Activated CD4-positive, alpha-beta memory T cell treated with anti-CD3 and anti-CD28 coated beads, Interleukin-2, amount 10 ng/mL, durations not matched to agents 7 days and 5 days (primary cell): ENCODE measurements around the gene PKM. TPM values are rescaled to one million over a fixed set of nuclear protein-coding genes. Genes with fewer than 3 reads are reported as not detected.
"Not testable (repeated sequence)": the region's sequence is repeated elsewhere in the genome, so short reads cannot be mapped to it uniquely, and the experiment has no call there.

Experiments
- CTCF ChIA-PET: fragments of 350-600 bp; sonication (Branson Sonifier 250); formaldehyde crosslinking; loops from one replicate; lab custom pipeline; 2021; ENCODE audit warnings: antibody characterized with exemption, inconsistent platforms; lab: Charles Lee
- POLR2A ChIA-PET: fragments of 350-600 bp; sonication (Branson Sonifier 250); formaldehyde crosslinking; loops from one replicate; lab custom pipeline; 2021; ENCODE audit warnings: antibody characterized with exemption; lab: Charles Lee
- DNase-seq: peaks from one replicate; pipeline ENCODE4 v3.0.0-alpha.2; 2020
- H3K27ac Mint-ChIP-seq: one replicate; pipeline ENCODE4 v1.8.0; 2021; ENCODE audit warnings: mild to moderate bottlenecking, mixed read lengths
- H3K27me3 Mint-ChIP-seq: one replicate; pipeline ENCODE4 v1.8.0; 2021; ENCODE audit warnings: mixed read lengths
- H3K36me3 Mint-ChIP-seq: one replicate; pipeline ENCODE4 v1.8.0; 2021; ENCODE audit warnings: low read depth, mixed read lengths
- H3K4me1 Mint-ChIP-seq: one replicate; pipeline ENCODE4 v1.8.0; 2021; ENCODE audit warnings: mixed read lengths
- H3K4me3 Mint-ChIP-seq: one replicate; pipeline ENCODE4 v1.8.0; 2021; ENCODE audit warnings: mild to moderate bottlenecking, mixed read lengths
- H3K9me3 Mint-ChIP-seq: one replicate; pipeline ENCODE4 v1.8.0; 2021; ENCODE audit warnings: mixed read lengths
- total RNA-seq, 2 experiments: library from RNA; stranded (reverse); gene quantifications; one replicate each; pipeline ENCODE4 v1.2.3, GENCODE V29; 2021

Gene PKM
- total RNA-seq, 2 experiments from 2014 or later = 1,064 to 1,081 TPM

DNA sequence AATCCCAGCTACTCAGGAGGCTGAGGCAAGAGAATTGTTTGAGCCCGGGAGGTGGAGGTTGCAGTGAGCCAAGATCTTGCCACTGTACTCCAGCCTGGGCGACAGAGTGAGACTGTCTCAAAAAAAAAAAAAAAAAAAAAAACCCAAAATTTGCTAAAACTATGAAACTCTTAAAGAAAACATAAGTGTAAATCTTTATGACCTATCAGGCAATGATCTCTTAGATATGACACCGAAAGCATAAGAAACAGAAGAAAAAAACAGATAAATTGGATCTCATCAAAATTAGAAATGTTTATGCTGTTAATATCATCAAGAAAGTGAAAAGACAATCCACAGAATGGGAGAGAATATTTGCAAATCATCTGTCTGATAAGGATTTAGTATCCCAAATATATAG is 48.7 kb downstream of the PKM start:
- Mint-ChIP-seq H3K36me3 (no peaks in the 10 kb centered on the region), H3K4me3 (no peak overlapping the region), H3K27me3 (peaks cover 33% of the 10 kb centered on the region), H3K9me3 (no peaks in the 10 kb centered on the region), H3K27ac (no peak overlapping the region), H3K4me1 (no peaks in the 10 kb centered on the region)
- no peak for DNase-seq
- CTCF ChIA-PET = interaction anchor here (1.5 kb wide), 1 partner anchor 18 kb away, joined by 3 read pairs; no protein-coding TSS in a partner anchor
- POLR2A ChIA-PET = no interaction called here

DNA sequence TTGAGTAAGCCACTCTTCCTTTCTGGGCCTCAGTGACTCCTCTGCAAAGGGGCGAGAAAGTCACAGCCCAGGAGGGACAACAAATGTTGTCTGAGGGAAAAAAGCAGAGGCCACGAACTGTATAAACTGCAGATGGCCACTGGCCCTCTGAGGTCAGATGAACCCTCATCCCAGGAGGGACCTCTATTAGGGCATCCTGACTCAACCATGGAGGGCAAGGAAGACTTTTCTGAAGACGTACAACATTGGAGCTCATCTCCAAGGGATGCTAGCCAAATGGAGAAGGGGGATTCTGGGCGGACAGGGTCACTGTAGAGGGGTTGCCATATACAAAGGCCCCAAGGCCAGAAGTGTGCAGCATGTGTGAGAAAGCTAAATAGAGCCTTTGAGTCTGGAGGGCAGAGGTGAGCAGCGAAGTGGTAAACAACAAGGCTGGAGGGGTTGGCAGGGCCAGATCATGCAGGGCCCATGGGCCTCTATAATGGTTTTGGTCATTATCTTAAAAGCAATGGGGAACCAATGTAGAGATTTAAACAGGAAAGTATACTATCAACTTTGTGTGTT is 50.1 kb downstream of the PKM start:
- Mint-ChIP-seq H3K36me3 (no peaks in the 10 kb centered on the region), H3K9me3 (no peaks in the 10 kb centered on the region), H3K27me3 (peaks cover 33% of the 10 kb centered on the region), H3K27ac (no peak overlapping the region), H3K4me3 (no peak overlapping the region), H3K4me1 (no peaks in the 10 kb centered on the region)
- DNase-seq = no peak
- ChIA-PET CTCF (interaction anchor here (1.5 kb wide), 1 partner anchor 16 kb away, joined by 3 read pairs; no protein-coding TSS in a partner anchor), POLR2A (no interaction called here)

DNA sequence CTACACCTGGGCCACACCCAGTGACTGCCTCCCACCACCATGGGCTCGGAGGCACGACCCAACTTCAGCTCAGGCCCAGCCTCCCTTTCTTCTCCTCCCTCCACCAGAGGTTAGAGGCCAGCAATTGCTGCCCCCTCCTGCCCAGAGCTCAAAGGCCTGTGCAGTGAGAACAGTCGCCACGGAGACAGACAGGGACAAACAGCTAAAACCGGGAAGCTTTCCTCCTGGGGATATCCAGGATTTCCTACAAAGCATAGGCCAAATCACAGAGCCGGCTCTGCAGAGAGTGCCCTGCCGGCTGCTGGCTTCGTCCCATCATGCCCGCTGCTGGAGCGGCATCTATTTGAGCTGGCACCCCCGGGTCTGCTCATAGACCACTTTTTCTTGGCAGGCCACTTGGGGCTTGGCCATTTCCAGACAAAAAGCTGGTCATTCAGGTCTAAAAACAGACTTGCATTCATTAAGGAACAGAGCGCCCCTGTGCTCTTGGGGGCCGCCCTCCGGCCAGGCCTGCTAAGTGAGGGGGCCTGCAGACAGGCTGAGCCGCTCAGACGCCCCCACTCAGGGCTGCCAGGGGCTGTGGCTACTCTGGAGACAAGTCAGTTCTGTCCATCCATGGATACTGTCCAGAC is 50.9 kb downstream of the PKM start:
- no peak overlapping the region for H3K27ac Mint-ChIP-seq
- no peaks in the 10 kb centered on the region for H3K9me3 Mint-ChIP-seq

DNA sequence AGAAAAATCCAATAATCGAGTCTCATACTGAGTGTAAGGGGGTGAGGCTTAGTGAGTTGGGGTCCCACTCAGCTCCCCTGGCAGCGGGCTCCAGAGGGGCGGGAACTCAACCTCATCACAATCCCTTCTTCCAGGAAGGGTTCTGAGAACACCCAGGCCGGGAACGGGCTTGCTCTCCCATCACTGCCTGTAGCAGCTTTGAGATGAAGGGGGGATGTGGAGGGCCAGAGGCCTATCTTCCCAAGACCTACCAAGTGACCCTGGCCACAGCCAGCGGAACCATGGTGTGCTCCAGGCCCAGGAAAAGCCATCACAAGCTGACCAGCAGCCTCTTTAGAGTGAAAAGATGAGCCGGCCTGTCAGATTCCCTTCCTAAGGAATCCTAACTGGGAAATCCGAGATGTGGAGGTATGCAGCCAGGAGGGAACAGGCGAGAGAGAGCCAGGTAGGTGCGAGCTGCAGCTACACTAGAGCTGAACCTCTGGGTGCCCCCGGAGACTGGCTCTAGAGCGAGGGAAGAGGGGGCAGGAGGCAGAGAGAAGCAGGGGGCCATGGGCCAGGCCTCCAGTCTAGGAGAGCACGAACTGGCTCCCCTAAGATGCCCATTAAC is 51.9 kb downstream of the PKM start:
- Mint-ChIP-seq H3K27ac (no peak overlapping the region), H3K27me3 (peaks cover 30% of the 10 kb centered on the region), H3K4me3 (no peak overlapping the region), H3K9me3 (no peaks in the 10 kb centered on the region), H3K36me3 (no peaks in the 10 kb centered on the region), H3K4me1 (no peaks in the 10 kb centered on the region)
- no peak for DNase-seq
- ChIA-PET CTCF (interaction anchor here (0.7 kb wide), 1 partner anchor 149 kb away, joined by 5 read pairs; no protein-coding TSS in a partner anchor), POLR2A (no interaction called here)

More for the DNA sequence above, 50.9 kb downstream of the PKM start:
- no peaks in the 10 kb centered on the region for H3K36me3 Mint-ChIP-seq
- H3K4me3 Mint-ChIP-seq = no peak overlapping the region
- no peak for DNase-seq
- ChIA-PET POLR2A (no interaction called here), CTCF (no interaction called here)
- H3K27me3 Mint-ChIP-seq = peaks cover 33% of the 10 kb centered on the region
- no peaks in the 10 kb centered on the region for H3K4me1 Mint-ChIP-seq

DNA sequence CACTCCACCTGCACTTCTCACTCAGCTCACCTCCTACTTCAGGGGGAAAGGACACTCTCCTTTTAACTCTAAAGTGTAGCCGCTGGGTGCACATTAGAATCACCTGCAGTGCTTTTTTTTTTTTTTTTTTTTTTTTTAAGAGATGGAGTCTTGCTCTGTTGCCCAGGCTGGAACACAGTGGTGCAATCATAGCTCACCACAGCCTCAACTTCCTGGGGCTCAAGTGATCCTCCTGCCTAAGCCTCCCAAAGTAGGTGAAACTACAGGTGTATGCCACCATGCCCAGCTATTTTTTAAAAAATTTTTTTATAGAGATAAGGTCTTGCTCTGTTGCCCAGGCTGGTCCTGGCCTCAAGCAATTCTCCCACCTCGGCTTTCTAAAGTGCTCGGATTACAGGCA is 54.2 kb downstream of the PKM start:
- H3K27ac Mint-ChIP-seq = no peak overlapping the region
- H3K4me1 Mint-ChIP-seq = no peaks in the 10 kb centered on the region
- POLR2A ChIA-PET = no interaction called here
- H3K36me3 Mint-ChIP-seq = no peaks in the 10 kb centered on the region
- CTCF ChIA-PET = no interaction called here
- H3K9me3 Mint-ChIP-seq = no peaks in the 10 kb centered on the region
- no peak overlapping the region for H3K4me3 Mint-ChIP-seq
- peaks cover 17% of the 10 kb centered on the region for H3K27me3 Mint-ChIP-seq
- DNase-seq = no peak

DNA sequence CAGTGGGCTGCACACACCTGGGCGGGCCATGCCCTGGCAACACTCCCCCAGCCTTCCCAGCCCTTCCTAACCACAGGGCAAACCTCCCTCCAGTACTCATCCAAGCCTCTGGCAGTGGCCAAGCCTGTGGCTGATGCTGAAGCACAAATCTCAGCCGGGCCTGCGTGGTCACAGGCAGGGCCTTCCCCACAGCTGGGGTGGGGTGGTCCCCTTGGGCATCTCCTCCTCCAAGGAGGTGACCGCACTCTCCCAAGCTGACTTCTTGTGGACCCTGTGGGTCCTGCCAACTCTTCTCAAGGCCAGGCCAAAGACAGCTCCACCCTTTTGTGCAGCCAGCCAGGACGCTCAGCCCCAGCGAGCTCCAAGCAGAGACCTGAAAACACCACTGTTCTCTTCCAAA is 54.8 kb downstream of the PKM start:
- Mint-ChIP-seq H3K27me3 (peaks cover 11% of the 10 kb centered on the region), H3K36me3 (no peaks in the 10 kb centered on the region), H3K4me3 (no peak overlapping the region), H3K4me1 (no peaks in the 10 kb centered on the region), H3K9me3 (no peaks in the 10 kb centered on the region), H3K27ac (no peak overlapping the region)
- CTCF ChIA-PET = no interaction called here
- no peak for DNase-seq
- POLR2A ChIA-PET = interaction anchor here (1.1 kb wide), 1 partner anchor 14 kb away, joined by 3 read pairs; no protein-coding TSS in a partner anchor

DNA sequence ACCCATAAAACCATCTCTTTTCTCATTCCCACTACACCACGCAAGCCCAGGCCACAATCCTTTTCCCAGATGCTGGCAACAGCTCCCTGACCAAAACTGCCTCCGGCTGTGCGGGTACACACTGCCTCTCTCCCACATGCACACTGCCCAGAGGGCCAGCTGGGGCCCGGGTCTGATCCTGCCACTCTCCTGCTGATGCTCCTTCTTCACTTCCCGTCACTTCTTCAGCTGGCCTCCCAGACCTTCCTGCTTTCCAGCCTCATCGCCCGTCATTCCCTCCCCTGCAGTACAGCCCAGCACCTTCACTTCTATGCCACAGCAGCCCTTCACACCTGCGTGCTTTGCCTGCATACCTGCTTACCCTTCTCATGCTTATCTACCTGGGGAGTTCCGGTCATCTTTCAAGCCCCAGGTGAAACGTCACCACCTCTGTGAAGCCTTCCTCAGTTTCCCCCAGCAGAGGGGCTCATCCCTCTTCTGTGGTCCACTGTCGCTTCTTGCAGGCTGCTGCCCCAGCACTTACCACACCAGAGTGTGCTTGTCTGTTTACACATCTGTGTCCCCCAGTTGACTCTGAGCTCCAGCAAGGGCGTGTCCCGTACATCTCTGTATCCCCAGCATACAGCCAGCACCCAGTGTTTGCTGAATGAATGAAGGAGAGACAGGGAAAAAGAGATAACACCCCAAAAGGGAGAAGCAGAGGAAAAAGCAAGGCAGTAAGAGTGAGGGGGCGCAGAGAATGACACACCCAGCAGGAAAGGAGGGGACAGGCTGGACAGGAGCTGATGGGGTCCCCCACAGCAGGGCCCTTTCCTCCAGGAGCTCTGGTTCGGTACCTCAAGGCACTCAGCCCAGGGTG is 55.6 kb downstream of the PKM start:
- Mint-ChIP-seq H3K27ac (no peak overlapping the region), H3K36me3 (no peaks in the 10 kb centered on the region), H3K27me3 (peaks cover 6% of the 10 kb centered on the region), H3K4me3 (no peak overlapping the region), H3K9me3 (no peaks in the 10 kb centered on the region), H3K4me1 (no peaks in the 10 kb centered on the region)
- DNase-seq = no peak
- ChIA-PET POLR2A (interaction anchor here (1.1 kb wide), 1 partner anchor 15 kb away, joined by 3 read pairs; no protein-coding TSS in a partner anchor), CTCF (no interaction called here)

DNA sequence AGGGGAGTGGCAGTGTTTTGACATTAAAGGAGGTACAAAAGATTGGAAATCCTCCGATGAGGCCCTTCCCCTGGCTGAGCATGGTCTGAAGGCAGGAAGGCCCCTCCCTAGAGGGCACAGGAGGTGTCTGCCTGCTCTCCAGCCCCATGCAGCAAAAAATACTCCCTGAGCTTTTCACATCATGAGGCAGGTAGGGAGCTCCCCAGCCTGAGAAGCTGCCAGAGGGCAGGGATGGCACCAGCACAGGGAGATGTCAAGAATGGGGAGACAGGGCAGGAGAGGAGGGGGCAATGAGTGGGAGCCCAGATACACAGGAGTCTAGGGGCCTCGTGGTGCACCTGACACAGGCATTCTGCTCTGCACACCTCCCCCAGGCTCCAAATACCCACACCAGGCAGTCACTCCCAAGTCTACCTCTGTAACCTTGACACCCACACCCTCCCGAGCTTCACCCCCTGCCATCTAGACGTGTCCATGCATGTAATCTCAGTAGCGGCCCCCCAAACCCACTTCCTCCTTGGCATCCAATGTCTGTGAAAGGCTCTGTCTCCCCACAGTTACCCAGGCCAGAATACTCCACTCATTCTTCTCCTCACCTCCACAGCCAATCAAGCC is 56.3 kb downstream of the PKM start:
- no peak overlapping the region for H3K27ac Mint-ChIP-seq
- H3K4me3 Mint-ChIP-seq = no peak overlapping the region
- no peaks in the 10 kb centered on the region for H3K36me3 Mint-ChIP-seq
- no peak for DNase-seq
- no peaks in the 10 kb centered on the region for H3K4me1 Mint-ChIP-seq
- peaks cover 6% of the 10 kb centered on the region for H3K27me3 Mint-ChIP-seq
- H3K9me3 Mint-ChIP-seq = no peaks in the 10 kb centered on the region
- CTCF ChIA-PET = no interaction called here
- POLR2A ChIA-PET = no interaction called here

DNA sequence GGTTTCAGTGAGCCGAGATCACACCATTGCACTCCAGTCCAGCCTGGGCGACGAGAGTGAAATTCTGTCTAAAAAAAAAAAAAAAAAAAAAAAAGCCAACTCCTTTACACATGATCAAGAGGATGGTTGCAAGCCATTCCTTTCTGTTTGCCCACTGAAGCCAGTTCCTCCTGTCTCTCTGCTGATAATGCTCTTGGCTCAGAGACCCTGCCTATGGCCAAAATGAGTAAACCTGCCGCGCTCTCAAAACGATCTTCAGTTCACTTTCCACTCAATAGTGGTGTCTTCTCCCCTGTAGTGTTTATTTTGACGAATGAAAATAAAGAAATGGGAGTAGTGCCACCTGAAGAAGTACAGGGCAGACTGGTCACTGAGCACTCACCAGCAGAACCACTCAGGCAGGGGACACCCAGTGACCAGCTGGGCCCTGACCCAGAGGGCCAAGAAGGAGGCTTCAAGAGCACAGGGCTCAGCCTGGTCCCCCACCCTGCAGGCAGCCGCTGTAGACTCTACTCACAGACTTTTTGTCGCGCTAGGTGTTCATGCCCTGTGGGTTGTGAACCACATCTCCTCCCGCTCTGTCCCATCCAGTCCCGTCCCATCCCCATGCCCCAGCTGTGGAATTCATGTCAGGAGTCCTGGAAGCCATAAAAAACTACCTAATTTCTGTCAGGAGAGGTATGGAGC is 57.0 kb downstream of the PKM start:
- H3K27ac Mint-ChIP-seq = no peak overlapping the region
- DNase-seq = no peak
- no peaks in the 10 kb centered on the region for H3K36me3 Mint-ChIP-seq
- H3K4me3 Mint-ChIP-seq = no peak overlapping the region
- H3K9me3 Mint-ChIP-seq = no peaks in the 10 kb centered on the region
- H3K4me1 Mint-ChIP-seq = peaks cover 3% of the 10 kb centered on the region
- H3K27me3 Mint-ChIP-seq = peaks cover 6% of the 10 kb centered on the region
- ChIA-PET POLR2A (no interaction called here), CTCF (no interaction called here)

DNA sequence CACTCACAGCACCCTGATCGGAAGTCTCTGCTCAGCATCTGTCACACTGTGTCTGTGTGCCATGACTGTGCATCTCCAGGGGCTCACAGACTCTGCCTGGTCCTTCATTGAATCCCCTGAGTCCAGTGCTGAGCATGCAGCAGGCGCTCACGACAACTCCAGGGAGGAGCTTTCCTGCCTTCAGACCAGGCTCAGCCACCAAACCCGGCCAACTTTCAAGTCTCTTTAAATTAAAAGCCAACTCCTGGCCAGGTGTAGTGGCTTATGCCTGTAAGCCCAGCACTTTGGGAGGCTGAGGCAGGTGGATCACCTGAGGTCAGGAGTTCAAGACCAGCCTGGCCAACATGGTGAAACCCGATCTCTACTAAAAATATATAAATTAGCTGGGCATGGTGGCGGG is 57.6 kb downstream of the PKM start:
- no peak overlapping the region for H3K27ac Mint-ChIP-seq
- ChIA-PET POLR2A (no interaction called here), CTCF (no interaction called here)
- no peak for DNase-seq
- H3K36me3 Mint-ChIP-seq = no peaks in the 10 kb centered on the region
- H3K9me3 Mint-ChIP-seq = no peaks in the 10 kb centered on the region
- H3K4me1 Mint-ChIP-seq = peaks cover 9% of the 10 kb centered on the region
- no peak overlapping the region for H3K4me3 Mint-ChIP-seq
- H3K27me3 Mint-ChIP-seq = peaks cover 6% of the 10 kb centered on the region

DNA sequence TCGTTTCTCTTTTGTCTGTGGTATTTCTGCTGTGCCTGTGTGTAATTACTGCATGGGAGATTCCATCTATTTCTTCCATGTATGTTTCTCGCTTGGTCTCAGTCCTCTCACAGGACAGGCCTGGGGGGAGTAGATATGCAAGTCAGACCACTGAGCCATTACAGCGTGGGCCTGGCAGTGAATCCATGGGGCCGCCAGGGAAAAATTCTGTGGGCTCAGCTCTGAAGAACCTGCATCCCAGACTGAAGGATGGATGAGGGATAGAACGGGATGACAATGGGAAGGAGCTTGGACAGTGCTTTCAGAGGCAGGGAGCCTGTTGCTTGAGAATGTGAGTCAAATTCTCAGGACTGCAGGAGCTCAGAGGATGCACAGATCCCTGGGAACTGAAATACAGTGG is 58.2 kb downstream of the PKM start:
- ChIA-PET POLR2A (no interaction called here), CTCF (no interaction called here)
- Mint-ChIP-seq H3K4me3 (no peak overlapping the region), H3K4me1 (peaks cover 15% of the 10 kb centered on the region), H3K27me3 (peaks cover 6% of the 10 kb centered on the region), H3K27ac (no peak overlapping the region), H3K36me3 (no peaks in the 10 kb centered on the region), H3K9me3 (no peaks in the 10 kb centered on the region)
- DNase-seq = no peak

DNA sequence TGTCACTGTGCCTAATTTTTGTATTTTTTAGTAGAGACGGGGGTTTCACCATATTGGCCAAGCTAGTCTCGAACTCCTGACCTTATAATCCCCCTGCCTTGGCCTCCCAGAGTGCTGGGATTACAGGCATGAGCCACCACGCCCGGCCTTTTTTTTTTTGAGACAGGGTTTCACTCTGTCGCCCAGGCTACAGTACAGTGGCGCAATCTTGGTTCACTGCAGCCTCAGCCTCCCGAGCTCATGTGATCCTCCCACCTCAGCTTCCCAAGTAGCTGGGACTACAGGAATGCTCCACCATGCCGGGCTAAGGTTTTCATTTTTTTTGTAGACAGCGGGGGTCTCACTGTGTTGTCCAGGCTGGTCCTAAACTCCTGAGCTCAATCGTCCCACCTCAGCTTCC is 59.0 kb downstream of the PKM start:
- CTCF ChIA-PET, H3K4me3 Mint-ChIP-seq: not testable (repeated sequence)

More for the DNA sequence above, 59.0 kb downstream of the PKM start:
- H3K27me3 Mint-ChIP-seq, POLR2A ChIA-PET, H3K9me3 Mint-ChIP-seq, DNase-seq, H3K36me3 Mint-ChIP-seq, H3K27ac Mint-ChIP-seq: not testable (repeated sequence)
- H3K4me1 Mint-ChIP-seq = peaks cover 15% of the 10 kb centered on the region
